C4-2B (cell line): ENCODE results near the gene ANKRD52.
"Not testable (repeated sequence)": the region's sequence is repeated elsewhere in the genome, so short reads cannot be mapped to it uniquely, and the experiment has no call there.

ENCODE experiments used
- H3K27ac ChIP-seq: fragments of 450-650 bp; 2 replicates; pipeline ENCODE4 v1.5.1; 2017
- CTCF ChIP-seq: fragments of 450-650 bp; conservative IDR thresholded peaks from 2 replicates; pipeline ENCODE4 v1.5.1; 2017; ENCODE audit warnings: mild to moderate bottlenecking
- ZFX ChIP-seq: fragments of 450-650 bp; IDR thresholded peaks from 2 replicates; pipeline ENCODE4 v1.6.1; 2017

Gene ANKRD52

GRCh38 chr12:56299308-56299852 is 41.2 kb upstream of the ANKRD52 start:
- TF ChIP-seq CTCF = no peak
- TF ChIP-seq ZFX = no peak
- peak overlapping the region; percentile 97 for H3K27ac ChIP-seq

- peak overlapping the region; percentile 97 for H3K27ac ChIP-seq
- TF ChIP-seq CTCF (no peak), ZFX (no peak)
These were observed 40.6 kb upstream of the ANKRD52 start for GRCh38 chr12:56298828-56299227.

GRCh38 chr12:56297400-56297799 is 39.2 kb upstream of the ANKRD52 start:
- TF ChIP-seq CTCF = no peak
- TF ChIP-seq ZFX = no peak
- no peak overlapping the region for H3K27ac ChIP-seq

- no peak overlapping the region for H3K27ac ChIP-seq
These were observed 38.1 kb upstream of the ANKRD52 start for GRCh38 chr12:56296295-56296694.

GRCh38 chr12:56293795-56294194 is 35.6 kb upstream of the ANKRD52 start:
- TF ChIP-seq CTCF (no peak), ZFX (no peak)
- no peak overlapping the region; the same call in 1 of the 2 replicates for H3K27ac ChIP-seq

More at GRCh38 chr12:56296295-56296694, 38.1 kb upstream of the ANKRD52 start:
- TF ChIP-seq CTCF (no peak), ZFX (no peak)

GRCh38 chr12:56288705-56289387 is 30.7 kb upstream of the ANKRD52 start:
- TF ChIP-seq ZFX = no peak
- no peak for TF ChIP-seq CTCF
- H3K27ac ChIP-seq = no peak overlapping the region

GRCh38 chr12:56286044-56286830 is 28.1 kb upstream of the ANKRD52 start:
- no peak overlapping the region for H3K27ac ChIP-seq
- TF ChIP-seq ZFX = no peak
- TF ChIP-seq CTCF = no peak

- not testable (repeated sequence) for H3K27ac ChIP-seq
These were observed 26.1 kb upstream of the ANKRD52 start for GRCh38 chr12:56284263-56284662.
